DMS153 treated with DMSO at 0.1 percent for 48 hours (cell line): ENCODE measurements around the gene SERINC5.

ENCODE experiments used
- DNase-seq: peaks from one replicate; lab custom pipeline; 2025; ENCODE audit not compliant: unreplicated experiment; lab: John Stamatoyannopoulos, UW

Gene SERINC5

GRCh38 chr5:80255431-80255810 is 427 bp downstream of the SERINC5 start:
- DNase-seq: no peak

GRCh38 chr5:80254767-80255430 is 949 bp downstream of the SERINC5 start:
- DNase-seq: no peak

- no peak for DNase-seq
These were observed 4.2 kb downstream of the SERINC5 start for GRCh38 chr5:80251636-80252035.

GRCh38 chr5:80250801-80251200 is 5.0 kb downstream of the SERINC5 start:
- DNase-seq: no peak

- DNase-seq: no peak
These were observed 5.9 kb downstream of the SERINC5 start for GRCh38 chr5:80249901-80250300.

- no peak for DNase-seq
These were observed 7.5 kb downstream of the SERINC5 start for GRCh38 chr5:80248378-80248777.

GRCh38 chr5:80246995-80247729 is 8.7 kb downstream of the SERINC5 start:
- DNase-seq: peak; percentile 33

GRCh38 chr5:80246001-80246758 is 9.7 kb downstream of the SERINC5 start:
- DNase-seq: no peak

- no peak for DNase-seq
These were observed 12.3 kb downstream of the SERINC5 start for GRCh38 chr5:80243567-80243966.

- no peak for DNase-seq
These were observed 13.0 kb downstream of the SERINC5 start for GRCh38 chr5:80242849-80243248.

- no peak for DNase-seq
These were observed 15.4 kb downstream of the SERINC5 start for GRCh38 chr5:80240368-80240986.

GRCh38 chr5:80239680-80240367 is 16.0 kb downstream of the SERINC5 start:
- no peak for DNase-seq

GRCh38 chr5:80238778-80239679 is 16.8 kb downstream of the SERINC5 start:
- DNase-seq: no peak

- no peak for DNase-seq
These were observed 17.8 kb downstream of the SERINC5 start for GRCh38 chr5:80238097-80238496.

GRCh38 chr5:80237243-80237642 is 18.6 kb downstream of the SERINC5 start:
- no peak for DNase-seq

GRCh38 chr5:80234116-80234948 is 21.5 kb downstream of the SERINC5 start:
- DNase-seq: no peak

GRCh38 chr5:80231693-80232092 is 24.2 kb downstream of the SERINC5 start:
- no peak for DNase-seq

- DNase-seq: no peak
These were observed 24.6 kb downstream of the SERINC5 start for GRCh38 chr5:80231243-80231642.
